Brain microvascular endothelial cell (primary cell): ENCODE data around the gene VRTN.
"Not testable (repeated sequence)": the region's sequence is repeated elsewhere in the genome, so short reads cannot be mapped to it uniquely, and the experiment has no call there.

ENCODE experiments used
- DNase-seq: peaks from one replicate; pipeline ENCODE4 v3.0.0-alpha.2; 2020
- H3K27ac ChIP-seq: fragments of 250-450 bp; sonication (Bioruptor Pico); 2 replicates; pipeline ENCODE4 v1.5.1; 2020; ENCODE audit warnings: mild to moderate bottlenecking, moderate library complexity
- H3K27me3 ChIP-seq: fragments of 250-450 bp; sonication (Bioruptor Pico); replicated peaks from 2 replicates; pipeline ENCODE4 v1.5.1; 2020; ENCODE audit warnings: mild to moderate bottlenecking
- H3K36me3 ChIP-seq: fragments of 250-450 bp; sonication (Bioruptor Pico); replicated peaks from 2 replicates; pipeline ENCODE4 v1.5.1; 2020; ENCODE audit warnings: mild to moderate bottlenecking
- H3K4me3 ChIP-seq: 2 replicates; pipeline ENCODE4 v1.5.1; 2011; ENCODE audit warnings: low read depth, mild to moderate bottlenecking, control low read depth, low read length, moderate library complexity
- in situ Hi-C: cut with HindIII; loops from 2 replicates; pipeline ENCODE4 v1.10.0; 2017; ENCODE audit warnings: low sequenced_read_pairs, low pct_ligation_motif_present
- TF ChIP-seq, protein P1 (sequence below): IDR thresholded peaks from 2 replicates; pipeline ENCODE4 v1.5.1; 2011; ENCODE audit warnings: low read depth, mild to moderate bottlenecking, moderate library complexity, low read length, control low read depth, inconsistent platforms; ENCODE audit errors: missing control alignments

VRTN gene

GRCh38 chr14:74380845-74381244 lies 32.6 kb downstream of the VRTN start:
- Histone ChIP-seq H3K27me3 (no peaks in the 10 kb centered on the region), H3K4me3 (no peak overlapping the region), H3K27ac (no peak overlapping the region), H3K36me3 (no peaks in the 10 kb centered on the region)
- no peak for DNase-seq
- in situ Hi-C loops = no loop called here
- TF ChIP-seq, protein P1, sequence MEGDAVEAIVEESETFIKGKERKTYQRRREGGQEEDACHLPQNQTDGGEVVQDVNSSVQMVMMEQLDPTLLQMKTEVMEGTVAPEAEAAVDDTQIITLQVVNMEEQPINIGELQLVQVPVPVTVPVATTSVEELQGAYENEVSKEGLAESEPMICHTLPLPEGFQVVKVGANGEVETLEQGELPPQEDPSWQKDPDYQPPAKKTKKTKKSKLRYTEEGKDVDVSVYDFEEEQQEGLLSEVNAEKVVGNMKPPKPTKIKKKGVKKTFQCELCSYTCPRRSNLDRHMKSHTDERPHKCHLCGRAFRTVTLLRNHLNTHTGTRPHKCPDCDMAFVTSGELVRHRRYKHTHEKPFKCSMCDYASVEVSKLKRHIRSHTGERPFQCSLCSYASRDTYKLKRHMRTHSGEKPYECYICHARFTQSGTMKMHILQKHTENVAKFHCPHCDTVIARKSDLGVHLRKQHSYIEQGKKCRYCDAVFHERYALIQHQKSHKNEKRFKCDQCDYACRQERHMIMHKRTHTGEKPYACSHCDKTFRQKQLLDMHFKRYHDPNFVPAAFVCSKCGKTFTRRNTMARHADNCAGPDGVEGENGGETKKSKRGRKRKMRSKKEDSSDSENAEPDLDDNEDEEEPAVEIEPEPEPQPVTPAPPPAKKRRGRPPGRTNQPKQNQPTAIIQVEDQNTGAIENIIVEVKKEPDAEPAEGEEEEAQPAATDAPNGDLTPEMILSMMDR = no peak

- in situ Hi-C loops, H3K27ac ChIP-seq, H3K36me3 ChIP-seq, H3K27me3 ChIP-seq, DNase-seq, H3K4me3 ChIP-seq: not testable (repeated sequence)
These were observed 33.3 kb downstream of the VRTN start for GRCh38 chr14:74381571-74381970.

DNA sequence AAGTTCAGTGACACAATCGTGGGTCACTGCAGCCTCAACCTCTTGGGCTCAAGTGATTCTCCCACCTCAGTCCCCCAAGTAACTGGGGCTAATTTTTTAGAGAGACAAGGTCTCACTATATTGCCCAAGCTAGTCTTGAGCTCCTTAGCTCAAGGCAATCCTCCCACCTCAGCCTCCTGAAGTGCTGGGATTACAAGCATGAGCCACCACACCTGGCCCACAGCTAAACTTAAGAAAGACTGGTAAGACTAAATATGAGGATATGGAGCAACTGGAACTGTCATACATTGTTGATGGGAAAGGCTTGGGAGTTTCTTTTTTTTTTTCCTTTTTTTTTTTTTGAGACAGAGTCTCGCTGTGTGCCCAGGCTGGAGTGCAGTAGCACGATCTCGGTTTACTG lies 34.0 kb downstream of the VRTN start:
- Histone ChIP-seq H3K36me3 (no peaks in the 10 kb centered on the region), H3K27me3 (peaks cover 4% of the 10 kb centered on the region), H3K27ac (no peak overlapping the region), H3K4me3 (no peak overlapping the region)
- TF ChIP-seq, protein P1 = no peak
- no peak for DNase-seq
- in situ Hi-C loops = no loop called here

GRCh38 chr14:74389980-74390379 lies 41.7 kb downstream of the VRTN start:
- H3K27ac ChIP-seq = no peak overlapping the region
- H3K36me3 ChIP-seq = no peaks in the 10 kb centered on the region
- H3K4me3 ChIP-seq = no peak overlapping the region
- TF ChIP-seq, protein P1 = no peak
- peaks cover 4% of the 10 kb centered on the region for H3K27me3 ChIP-seq
- DNase-seq = no peak
- in situ Hi-C loops = no loop called here

GRCh38 chr14:74390505-74390904 lies 42.2 kb downstream of the VRTN start:
- H3K27me3 ChIP-seq, H3K36me3 ChIP-seq, H3K27ac ChIP-seq, H3K4me3 ChIP-seq, in situ Hi-C loops, DNase-seq: not testable (repeated sequence)

DNA sequence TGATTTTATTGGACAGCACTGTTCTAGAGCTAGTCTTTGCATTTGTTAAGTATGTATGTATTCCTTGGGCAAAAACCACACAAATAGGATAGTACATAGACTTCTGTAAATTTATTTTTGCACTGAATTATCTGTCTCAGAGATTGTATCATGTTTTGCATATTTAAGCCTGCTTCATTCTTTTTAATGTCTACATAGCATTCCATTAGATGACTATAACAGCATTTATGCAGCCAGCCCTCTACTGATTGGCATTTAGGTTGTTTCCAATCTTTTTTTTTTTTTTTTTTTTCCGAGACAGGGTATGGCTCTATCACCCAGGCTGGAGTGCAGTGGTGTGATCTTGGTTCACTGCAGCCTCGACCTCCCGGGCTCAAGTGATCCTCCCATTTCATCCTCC lies 43.2 kb downstream of the VRTN start:
- in situ Hi-C loops = no loop called here
- Histone ChIP-seq H3K27ac (no peak overlapping the region), H3K4me3 (no peak overlapping the region), H3K27me3 (peaks cover 5% of the 10 kb centered on the region), H3K36me3 (no peaks in the 10 kb centered on the region)
- TF ChIP-seq, protein P1 = no peak
- DNase-seq = no peak
